Activated T-cell treated with anti-CD3 and anti-CD28 coated beads for 4 hours (primary cell): ENCODE measurements around the gene MUL1.

Experiments
- DNase-seq: peaks from one replicate; pipeline ENCODE4 v3.0.0-alpha.2; 2020

The MUL1 gene

DNA sequence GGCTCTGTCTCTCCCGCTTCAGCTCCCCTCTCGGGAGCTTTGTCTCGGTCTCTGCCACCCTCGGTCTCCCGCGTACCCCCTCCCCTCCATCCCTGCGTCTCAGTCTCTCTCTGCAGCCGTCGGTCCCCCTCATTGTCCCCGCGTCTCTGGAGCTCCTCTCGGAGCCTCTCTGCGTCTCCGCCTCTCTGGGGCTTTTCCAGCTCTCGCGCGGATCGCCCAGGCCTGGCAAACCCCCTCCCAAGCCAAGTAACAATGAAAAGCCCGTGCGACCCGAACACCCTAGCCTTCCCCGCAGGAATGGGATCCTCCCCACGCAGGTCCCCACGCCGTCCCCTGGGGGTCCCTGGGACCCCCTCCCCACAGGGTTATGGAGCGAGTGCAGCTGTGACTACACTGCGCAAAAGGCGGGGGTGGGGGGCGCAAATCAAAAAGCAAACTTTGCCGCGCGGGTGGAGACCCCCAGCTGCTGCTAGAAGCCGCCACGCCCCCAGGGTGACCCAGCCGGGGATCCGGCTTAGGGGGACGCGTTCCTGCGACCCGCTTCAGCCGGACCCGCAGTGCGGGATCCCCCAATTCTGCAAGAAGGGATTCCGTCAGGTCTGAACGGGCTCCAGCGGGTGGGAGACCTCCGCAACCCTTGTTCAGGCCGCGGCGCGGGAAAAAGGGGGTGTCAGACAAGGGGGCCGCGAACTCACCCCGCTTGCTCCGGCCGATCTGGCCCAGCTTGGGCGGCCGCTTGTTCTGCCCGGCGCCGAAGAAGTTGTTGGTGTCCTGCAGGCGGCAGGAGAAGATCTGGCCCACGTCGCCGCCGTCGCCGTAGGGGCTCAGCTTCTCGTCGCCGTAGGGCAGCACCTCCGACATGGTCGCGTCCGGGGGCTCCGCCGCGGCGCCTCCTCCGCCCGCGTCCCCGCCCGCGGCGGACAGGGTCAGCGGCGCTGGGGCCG, 23.2 kb downstream of the MUL1 start:
- no peak for DNase-seq

DNA sequence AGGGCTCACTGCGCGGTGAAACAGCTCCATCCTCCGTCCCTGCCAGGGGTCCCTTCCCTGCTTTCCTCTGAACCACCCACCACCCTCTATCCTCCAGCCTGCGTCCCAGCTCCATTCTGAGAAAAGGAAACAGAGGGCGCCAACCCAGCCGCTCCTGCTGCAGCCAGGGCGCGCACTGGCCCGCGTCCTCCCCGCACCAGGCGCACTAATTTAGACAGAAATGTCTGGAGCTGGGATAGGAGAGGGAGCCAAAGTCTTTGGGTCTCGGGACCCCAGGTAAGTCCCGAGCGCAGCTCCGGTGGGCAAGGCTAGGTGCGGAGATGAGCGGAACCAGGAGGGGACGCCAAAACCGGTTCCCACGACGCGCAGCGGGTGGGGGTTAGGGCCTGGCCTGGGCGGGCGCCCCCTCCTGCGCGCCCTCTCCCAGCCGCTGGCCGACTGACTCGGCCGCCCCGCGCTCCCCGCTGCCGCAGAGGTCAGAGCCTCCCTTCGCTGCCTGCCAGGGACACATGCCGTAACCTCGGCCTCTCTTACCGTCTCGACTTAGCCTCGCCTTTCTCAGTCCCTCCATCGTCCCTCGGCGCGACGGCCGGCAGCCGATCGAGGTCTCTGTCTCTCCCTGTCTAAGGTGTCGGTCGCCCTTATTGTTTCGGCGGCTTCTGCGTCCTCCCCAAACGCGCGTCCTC, 24.0 kb downstream of the MUL1 start:
- DNase-seq: no peak

- no peak for DNase-seq
Measured at GRCh38 chr1:20483098-20483832, 24.7 kb downstream of the MUL1 start.

DNA sequence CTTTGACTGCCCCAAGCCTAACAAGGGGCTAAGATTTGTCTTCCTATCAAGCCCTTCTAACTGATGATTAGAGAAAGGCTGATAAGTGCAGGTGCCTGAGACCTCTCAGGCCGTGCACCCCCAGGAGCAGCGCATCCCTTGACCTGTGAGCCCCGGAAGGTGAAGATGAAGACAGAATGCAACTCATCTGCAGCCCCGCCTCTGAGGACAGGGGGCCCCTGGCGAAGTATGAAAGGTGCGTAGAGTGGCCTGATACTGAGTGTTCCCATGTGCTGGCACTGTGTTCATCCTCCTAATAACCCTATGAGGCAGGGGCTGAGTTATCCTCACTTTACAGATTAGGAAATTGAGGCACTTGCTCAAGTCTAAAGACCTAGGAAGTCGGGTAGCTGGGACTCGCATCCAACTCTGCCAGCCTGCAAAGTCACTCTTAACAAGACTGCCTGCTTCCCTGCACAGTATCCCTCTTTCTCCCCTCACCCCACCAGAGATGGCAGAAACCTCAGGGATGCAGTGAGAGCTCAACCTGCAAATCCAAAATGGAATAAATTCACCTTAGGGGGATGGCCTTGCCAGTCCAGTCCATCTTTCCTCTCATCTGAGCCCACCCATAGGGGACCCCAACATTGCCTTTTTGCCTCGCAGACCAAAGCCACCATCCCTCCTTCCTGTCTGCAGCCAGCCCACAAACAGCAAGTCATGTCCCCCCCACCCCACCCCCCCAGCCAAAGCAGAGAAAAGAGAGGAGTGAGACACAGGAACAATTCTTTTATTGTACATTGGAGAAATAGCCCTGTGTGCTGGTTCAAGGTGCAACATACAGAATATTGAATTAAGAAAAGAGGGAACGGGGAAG, 26.1 kb downstream of the MUL1 start:
- no peak for DNase-seq

GRCh38 chr1:20480951-20481617, 26.9 kb downstream of the MUL1 start:
- DNase-seq: no peak

- no peak for DNase-seq
Measured at GRCh38 chr1:20480243-20480944, 27.6 kb downstream of the MUL1 start.

GRCh38 chr1:20479840-20480239, 28.1 kb downstream of the MUL1 start:
- DNase-seq: no peak

DNA sequence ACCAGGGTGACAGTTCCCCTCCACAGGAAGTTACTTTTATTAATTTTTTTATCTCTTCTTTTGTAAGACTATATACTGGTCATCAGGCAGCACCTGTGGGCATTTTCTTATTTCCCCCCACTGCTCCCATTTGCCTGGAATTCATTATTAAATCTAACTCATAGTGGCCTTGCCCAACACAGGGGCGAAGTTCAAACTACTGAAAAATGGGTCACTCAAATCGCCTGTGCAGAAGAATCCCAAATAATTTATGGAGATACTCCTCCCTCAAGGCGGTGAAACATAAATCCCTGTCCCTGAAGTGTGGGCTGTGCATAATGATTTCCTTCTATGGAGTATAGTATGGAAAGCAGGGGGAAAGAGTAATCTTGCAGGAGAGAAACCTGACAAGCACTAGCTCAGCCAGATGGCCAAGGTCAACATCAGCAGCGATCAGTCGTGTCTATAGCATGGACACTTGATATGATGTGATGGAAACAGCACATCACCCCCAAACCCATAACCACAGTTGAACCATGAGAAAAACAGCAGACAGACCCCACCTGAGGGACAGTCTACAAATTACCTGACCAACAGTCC, 29.8 kb downstream of the MUL1 start:
- DNase-seq: no peak

DNA sequence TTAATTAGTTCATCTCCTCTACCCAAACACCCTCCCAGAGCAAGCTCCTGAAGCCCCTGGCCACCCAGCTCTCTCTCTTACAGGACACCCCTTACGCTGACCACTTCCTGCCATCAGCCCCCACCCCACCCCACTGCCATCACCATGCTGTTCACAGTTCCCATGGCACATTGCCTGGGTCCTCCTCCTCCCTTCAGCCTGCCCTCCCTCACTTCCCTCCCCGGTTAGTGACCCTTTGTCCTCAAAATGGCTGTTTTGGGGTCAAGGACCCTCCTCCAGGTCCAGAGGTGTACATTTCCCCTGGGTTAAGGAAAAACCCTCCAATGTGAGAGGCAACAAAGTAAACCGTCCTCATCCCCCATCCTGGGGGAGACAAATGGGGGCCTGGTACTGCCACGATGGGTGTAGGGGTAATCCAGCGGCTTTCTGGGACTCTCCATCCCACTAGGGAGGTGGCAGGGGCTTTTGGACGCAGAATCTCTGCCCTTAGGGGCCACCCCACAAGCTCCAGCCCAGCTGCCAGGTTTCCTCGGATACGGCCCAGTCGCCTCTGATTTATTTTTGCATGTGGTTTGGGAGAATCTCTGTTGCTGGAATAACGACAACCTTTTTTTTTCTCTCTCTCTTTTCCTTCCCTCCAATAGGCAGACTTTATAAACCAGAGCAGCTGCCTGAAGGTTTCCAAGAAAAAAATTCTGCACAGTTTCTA, 30.4 kb downstream of the MUL1 start:
- DNase-seq: no peak

DNA sequence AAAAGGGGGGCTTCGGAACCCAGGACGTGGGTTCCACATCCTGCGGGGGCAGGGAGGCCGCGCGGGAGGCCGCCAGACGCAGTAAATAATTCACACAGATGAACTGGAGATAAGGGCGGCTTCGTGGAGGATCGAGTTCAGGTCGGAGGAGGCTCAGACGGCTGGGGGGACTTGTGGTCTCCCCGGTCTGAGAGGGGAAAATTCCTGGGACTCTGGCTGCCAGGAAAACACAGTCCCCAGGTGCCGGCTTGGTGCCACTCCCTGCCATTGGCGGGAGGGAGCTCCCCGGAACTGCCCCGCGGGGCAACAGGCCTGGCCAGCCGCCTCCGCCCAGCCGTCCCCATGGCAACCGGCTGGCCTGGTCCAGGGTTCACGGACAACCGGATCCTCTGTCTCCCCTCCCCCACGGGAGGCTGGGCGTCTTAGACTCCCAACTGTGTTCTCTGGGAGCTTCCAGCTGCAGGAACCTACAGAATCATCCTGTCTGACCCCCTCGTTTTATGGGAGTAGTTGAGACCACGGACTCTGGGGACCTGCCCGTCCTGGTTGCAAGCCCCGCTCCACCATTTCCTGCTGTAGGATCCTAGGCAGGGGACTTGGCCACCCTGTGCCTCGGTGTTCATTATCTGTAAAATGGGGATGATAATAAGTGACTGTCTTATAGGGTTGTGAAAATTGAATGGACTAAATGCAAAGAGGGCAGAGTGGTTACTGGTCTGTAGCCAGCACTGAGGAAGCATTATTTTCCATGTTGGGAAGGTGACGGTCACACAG, 31.5 kb downstream of the MUL1 start:
- DNase-seq: no peak

DNA sequence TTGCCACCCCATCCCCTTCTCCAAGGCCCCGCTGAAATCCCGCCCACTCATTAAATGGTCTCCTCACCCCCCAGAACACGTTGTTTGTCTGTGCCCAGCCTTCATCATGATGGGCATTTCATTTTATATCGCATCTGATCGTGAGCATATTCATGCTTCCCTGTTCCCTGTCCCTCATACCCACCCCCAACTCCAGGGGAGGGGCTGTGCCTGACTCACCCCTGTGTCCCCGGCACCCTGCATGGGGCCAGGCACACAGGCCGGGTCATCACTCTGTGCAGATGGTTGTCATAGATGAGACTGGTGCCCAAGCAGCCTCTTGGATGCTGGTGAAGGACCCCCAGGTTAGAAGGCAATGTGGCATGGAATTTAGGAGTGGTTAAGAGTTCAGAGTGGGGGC, 33.0 kb downstream of the MUL1 start:
- no peak for DNase-seq

GRCh38 chr1:20474333-20474975, 33.5 kb downstream of the MUL1 start:
- DNase-seq: no peak

DNA sequence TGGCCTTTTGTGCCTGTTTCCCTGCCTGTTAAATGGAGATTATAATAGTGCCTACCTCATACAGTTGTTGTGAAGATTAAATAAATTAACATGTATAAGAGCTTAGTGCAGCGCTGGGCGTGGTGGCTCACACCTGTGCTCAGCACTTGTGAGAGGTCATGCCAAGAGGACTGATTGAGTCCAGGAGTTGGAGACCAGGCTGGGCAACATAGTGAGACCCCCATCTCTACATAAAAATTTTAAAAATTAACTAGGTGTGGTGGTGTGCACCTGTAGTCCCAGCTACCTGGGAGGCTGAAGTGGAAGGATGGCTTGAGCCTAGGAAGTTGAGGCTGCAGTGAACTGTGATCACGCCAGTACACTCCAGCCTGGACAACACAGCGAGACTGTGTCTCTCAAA, 34.1 kb downstream of the MUL1 start:
- DNase-seq: no peak

DNA sequence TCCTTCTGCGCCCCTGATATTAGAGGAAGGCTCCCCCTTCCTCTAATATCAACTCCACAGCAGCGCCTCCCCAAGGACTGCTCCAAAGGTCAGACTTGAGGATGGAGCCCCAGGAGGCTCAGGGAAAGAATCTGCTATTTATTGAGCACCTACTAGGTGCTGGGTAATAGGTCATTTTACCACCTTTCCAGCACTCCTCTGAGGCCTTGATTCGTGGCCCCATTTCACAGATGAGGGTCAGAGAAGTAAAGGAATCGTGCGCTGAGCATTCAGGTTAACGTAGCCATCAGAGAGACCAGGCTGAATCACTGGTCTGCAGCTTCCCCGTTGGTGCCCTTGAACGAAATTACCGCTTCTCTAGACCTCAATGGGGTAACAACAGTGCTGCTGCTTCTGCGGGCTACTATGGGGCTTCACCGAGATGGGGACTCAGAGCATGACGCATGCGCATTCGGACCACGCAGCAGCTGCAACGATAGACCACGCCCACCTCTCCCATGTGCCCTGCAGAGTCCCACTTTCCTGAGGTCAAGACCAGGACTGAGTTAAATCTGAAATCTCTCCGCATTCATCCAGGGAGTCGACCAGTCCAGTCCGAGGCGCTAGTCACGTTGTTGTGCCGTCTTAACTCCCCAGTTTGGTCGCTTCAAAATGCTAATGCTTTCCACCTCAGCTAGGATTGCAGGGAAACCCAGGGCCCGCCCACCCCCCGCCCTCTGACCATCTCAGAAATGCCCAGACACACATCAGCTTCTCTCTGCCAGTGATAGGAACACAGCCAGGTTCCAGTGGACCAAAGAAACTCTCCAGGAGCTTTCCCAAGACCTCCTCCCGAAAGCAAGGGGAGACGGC, 34.9 kb downstream of the MUL1 start:
- DNase-seq: no peak

- no peak for DNase-seq
Measured at GRCh38 chr1:20472121-20472520, 35.8 kb downstream of the MUL1 start.

DNA sequence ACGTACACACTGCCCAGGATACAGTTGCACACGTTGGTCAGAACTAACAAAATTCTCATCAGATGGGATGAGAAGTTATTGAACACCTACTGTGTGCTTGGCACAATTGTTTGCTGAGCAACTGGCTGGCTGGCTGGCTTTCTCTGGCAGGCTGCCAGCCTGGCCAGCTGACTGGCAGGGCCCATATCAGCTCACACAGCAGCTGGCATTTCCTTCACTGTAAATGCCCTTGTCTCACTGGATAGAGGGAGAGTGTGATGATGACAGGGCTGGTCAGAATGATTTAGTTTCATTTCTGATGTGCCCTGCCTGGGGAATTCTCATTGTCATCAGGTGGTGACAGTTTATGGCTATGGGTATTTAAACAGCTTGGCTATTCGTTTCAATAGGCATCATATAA, 37.8 kb downstream of the MUL1 start:
- DNase-seq: no peak

- DNase-seq: no peak
Measured at GRCh38 chr1:20469406-20470076, 38.4 kb downstream of the MUL1 start.
